Measurements from ENCODE around the gene PCDHGA5.
"Not testable (repeated sequence)": the region's sequence is repeated elsewhere in the genome, so short reads cannot be mapped to it uniquely, and the experiment has no call there.

The PCDHGA5 gene

DNA sequence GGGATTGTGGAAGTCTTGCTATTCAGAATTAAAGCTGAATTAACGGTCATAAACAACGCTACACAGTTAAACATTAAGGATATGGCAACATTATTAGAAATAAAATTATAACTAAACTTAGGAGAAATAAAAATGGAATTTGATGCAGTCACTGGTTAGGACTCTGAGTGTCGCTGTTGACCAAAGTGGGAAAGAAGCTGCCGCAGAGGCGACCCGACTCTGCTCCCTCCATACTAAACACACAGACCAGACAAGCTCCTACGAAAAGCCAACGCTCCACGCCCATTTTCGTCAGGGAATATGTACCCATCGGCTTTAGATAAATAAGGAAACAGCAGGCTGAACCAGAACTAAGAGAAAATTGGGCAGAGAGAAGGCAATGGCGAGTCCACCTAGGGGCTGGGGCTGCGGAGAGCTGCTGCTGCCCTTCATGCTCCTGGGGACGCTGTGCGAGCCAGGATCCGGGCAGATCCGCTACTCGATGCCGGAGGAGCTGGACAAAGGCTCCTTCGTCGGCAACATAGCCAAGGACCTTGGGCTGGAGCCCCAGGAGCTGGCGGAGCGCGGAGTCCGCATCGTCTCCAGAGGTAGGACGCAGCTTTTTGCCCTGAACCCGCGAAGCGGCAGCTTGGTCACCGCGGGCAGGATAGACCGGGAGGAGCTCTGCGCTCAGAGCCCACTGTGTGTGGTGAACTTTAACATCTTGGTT, at the start of gene PCDHGA5:
Gene PCDHGA5, plus strand, starts transcription at position 211 of the 709 bp plus-strand sequence. Its CDS starts 169 bp downstream, at position 380.
- DNase-seq, result no peak

DNA sequence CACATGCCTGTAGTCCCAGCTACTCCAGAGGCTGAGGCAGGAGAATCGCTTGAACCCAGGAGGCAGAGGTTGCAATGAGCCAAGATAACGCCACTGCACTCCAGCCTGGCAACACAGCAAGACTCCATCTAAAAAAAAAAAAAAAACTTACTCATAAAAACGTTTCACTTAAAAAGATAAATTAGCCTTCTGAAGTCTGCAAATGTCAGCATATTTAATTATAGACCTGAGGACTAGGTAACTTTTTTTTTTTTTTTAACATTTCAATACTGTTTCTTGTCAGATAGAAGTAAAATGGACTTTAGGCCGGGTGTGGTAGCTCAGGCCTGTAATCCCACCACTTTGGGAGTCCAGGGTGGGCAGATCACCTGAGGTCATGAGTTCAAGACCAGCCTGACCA, 47.0 kb upstream of the PCDHGA5 start:
- not testable (repeated sequence) for DNase-seq

DNA sequence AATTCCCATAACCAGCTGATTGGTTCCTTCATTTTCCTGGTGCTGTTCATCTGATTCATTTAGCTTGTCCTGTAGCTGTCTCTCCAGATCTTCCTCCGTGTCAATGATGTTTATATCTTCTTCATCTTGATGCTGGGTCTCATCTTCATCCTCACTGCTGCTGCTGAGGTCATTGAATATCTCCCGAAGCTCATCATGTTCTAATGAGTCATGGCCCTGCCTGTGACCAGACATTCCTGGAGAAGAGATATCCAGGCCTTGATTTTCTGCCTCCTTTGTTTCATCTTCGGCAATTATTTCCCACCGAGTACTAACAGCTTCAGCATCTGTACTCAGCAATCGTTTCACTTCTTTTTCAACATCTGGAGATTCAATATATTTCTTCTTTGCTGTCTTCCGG, 44.8 kb upstream of the PCDHGA5 start:
- no peak for DNase-seq

DNA sequence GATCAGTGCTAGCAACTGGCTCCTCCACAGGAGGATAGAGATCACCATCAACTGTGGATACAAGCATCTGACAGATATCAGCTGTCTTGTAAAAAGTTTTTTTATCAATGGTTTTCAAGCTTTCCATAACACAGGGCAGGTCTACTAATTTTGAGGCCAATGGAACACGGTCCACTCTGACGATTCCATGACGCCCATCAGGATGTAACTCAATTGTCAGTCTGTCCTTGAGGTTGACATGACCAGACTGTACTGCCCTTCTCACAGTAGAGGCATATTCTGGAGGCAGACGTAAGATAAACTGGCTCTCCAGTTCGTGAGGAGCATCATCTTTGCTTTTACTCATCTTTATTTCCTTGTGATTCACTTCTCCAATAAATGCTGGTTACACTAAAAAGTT, 44.3 kb upstream of the PCDHGA5 start:
- DNase-seq, result no peak

DNA sequence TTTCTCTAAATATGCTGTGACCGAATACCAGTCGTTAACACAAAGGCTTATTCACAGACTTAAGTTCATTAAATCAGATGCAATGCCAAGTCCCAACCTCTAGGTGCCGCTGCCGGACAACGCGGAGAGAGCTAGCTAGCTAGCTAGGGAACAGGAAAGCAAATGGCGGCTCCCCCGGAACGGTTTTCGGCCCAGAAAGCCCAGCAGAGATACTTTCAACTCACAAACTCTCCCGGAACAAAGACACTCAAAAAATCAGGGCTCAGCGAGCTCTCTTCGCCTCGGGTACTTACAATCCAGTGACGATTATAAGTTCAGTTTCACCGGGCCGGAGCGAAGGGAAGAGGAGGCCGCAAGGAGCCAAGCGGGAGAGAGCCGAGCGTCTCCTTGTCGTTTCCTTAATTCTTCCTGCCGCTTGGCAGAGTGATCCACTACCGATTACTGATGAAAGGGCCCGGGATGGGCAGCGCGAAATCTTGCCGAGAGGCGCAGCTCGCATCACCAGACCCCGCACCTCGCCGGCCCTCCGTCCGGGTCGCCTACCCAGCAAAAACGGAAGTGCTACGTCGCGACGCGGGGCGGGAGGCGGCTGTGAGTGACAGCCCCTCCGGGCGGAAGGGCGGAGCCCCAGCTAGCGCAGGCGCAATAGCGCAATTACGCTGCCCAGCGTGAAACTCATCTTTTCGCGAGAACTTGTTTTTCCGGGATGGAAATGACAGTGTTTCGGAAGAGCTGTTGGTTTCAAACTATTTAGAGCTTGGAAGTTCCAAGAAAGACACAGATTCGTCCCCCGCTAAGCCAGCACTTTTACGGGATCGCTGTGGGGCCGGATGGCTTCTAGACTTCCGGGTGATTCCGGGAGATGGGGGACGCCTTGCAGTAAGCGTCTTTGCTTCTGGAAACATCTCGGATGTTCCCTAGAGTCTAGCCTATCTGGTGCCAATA, 43.5 kb upstream of the PCDHGA5 start, which contains the start of gene TAF7:
Gene TAF7, minus strand, starts transcription at position 560 of the 945 bp plus-strand sequence. CDS start 740 bp downstream, outside the sequence.
- DNase-seq, result peak; percentile 22

DNA sequence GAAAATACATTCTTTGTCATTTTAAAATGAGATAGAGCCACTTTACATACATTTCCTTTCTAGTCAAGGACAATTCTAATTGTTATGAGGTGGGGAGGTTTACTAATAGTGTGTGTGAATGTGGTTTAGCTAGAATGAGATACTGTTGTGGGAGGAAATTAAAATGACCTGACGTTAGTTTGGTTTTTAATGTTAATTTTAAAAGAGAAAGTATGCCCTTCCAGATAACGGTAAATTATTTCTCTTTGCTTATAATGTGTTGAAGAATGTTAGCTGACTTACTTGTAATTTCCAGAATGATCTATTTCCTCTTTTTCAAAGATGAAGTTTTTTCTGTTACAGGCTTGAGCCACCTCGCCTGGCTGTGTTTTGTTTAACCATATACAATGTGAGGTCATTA, 41.7 kb upstream of the PCDHGA5 start:
- DNase-seq, result no peak

DNA sequence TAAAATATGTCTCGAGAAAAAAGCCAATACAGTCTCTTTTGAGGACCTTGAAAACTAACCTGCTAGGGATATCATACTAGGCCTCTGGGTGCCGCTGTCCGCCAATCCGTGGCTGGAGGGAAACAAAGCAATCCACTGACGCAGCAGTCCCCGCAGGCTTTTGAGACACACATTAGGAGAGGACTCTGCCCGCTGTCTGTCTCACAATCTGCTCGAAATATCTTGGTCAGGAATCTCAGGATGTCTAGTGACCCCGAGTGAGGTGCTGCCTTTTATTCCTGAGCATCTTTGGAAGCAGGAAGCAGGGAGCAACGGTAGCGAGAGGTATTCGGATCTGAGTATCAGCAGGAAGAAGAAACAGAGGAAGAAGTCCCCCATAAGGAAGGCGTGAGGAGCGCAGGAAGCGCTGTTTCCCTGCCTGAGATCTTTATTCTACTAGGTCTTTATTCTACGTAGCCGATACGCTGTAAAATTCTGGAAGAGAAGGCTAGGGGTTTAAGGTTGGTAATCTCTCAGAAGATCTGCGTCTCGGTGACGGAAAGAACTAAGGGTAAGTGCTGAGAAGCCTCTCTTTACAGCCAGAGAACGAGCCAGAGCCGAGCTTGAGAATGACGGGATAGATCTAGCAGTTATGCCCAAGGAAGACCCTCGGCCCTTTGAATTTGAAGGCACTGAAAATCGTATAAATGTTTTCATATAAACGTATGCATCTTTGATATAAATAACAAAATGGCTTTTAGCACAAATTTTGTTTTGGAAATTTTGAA, 37.7 kb upstream of the PCDHGA5 start:
- DNase-seq, result no peak

DNA sequence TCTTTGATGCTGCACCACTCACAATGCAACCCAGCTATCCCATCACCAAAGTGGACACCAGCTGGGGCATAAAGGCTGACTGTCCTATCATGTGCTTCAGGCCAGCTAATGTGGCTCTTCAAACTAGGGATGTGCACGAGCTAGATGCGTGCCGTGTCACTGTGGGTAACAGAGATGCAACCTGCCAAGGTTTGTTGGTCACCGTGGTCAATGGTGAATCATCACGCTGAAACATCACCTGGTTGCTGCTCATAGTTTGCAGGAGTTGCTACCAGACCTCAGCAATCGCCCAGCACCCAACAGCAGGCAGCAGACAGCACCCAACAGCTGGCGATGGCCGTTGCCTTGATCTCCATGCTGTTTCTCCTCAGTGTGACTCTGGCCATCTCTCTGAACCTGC, 35.7 kb upstream of the PCDHGA5 start:
- DNase-seq, result no peak

DNA sequence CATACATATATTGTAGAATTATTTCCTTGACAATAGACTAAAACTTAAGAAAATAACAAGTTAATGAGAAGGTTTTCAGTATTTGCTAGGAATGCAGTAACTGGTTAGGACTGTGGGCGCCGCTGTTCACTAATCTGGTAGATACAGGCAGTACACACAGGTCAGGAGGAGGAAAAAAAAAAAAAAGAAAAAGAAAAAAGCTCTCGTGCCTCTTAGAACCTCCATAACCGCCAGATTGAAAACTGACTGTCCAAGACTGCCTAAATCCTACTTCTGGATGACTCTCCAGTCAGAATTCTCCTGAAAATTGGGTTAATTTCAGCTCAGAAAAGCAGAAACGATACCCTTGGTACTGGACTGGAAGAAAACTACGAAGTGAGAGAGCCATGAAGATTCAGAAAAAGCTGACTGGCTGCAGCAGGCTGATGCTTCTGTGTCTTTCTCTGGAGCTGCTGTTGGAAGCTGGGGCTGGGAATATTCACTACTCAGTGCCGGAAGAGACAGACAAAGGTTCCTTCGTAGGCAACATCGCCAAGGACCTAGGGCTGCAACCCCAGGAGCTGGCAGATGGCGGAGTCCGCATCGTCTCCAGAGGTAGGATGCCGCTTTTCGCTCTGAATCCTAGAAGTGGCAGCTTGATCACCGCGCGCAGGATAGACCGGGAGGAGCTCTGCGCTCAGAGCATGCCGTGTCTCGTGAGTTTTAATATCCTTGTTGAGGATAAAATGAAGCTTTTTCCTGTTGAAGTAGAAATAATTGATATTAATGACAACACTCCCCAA, 33.5 kb upstream of the PCDHGA5 start, which contains the start of gene PCDHGA1:
Gene PCDHGA1, plus strand, starts transcription at position 216 of the 782 bp plus-strand sequence.
- no peak for DNase-seq

DNA sequence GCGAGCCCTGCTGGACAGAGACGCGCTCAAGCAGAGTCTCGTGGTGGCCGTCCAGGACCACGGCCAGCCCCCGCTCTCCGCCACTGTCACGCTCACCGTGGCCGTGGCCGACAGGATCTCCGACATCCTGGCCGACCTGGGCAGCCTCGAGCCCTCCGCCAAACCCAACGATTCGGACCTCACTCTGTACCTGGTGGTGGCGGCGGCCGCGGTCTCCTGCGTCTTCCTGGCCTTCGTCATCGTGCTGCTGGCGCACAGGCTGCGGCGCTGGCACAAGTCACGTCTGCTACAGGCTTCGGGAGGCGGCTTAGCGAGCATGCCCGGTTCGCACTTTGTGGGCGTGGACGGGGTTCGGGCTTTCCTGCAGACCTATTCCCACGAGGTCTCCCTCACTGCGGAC, 31.4 kb upstream of the PCDHGA5 start:
- not testable (repeated sequence) for DNase-seq

DNA sequence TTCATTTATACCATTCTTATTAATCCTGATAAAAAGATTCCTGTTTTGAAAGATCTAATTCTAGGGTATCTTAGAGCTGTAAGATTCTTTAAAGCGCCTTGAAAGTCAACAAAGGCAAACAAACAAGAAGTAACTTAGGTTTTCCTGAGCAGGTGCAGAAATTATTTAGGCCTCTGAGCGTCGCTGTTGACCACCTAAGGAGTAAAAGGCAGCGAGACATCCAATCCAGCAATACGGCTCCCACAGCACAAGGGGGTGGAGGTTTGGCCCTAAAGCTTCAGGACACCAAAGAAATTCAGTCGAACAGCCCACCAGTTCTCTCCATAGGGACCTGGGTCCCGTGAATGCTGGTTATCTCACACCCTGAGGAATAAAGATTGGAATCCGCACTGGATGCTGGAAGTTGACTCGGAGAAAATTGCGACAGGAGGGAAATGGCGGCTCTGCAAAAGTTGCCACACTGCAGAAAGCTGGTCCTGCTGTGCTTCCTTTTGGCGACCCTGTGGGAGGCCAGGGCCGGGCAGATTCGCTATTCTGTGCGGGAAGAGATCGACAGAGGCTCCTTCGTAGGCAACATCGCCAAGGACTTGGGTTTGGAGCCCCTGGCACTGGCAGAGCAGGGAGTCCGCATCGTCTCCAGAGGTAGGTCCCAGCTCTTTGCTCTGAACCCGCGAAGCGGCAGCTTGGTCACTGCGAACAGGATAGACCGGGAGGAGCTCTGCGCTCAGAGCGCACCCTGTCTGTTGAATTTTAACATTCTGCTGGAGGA, 25.2 kb upstream of the PCDHGA5 start, which contains the start of gene PCDHGA2:
Gene PCDHGA2, plus strand, starts transcription at position 223 of the 769 bp plus-strand sequence.
- DNase-seq, result no peak

DNA sequence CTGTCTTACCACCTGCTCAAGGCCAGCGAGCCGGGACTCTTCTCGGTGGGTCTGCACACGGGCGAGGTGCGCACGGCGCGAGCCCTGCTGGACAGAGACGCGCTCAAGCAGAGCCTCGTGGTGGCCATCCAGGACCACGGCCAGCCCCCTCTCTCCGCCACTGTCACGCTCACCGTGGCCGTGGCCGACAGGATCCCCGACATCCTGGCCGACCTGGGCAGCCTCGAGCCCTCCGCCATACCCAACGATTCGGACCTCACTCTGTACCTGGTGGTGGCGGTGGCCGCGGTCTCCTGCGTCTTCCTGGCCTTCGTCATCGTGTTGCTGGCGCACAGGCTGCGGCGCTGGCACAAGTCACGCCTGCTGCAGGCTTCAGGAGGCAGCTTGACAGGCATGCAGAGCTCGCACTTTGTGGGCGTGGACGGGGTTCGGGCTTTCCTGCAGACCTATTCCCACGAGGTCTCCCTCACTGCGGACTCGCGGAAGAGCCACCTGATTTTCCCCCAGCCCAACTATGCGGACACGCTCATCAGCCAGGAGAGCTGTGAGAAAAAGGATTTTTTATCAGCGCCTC, 23.1 kb upstream of the PCDHGA5 start:
- not testable (repeated sequence) for DNase-seq

DNA sequence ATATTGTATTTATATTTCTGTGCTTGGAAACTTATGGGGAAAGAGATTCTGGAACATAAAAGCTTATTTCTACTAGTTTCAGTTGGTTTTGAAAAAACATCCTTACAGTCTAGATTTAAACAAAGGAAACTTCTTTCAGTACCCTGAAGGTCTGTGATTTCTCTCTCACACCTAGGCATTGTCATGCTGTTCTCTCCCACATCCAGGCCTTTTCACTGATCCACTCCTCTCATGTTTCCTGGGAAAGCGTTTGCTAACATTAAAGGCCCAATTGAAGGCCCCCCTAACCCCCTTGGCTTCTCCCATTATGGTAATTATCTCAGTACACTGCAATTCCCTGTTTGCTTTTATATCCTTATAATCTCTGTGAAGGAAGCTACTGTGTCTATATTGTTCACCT, 21.2 kb upstream of the PCDHGA5 start:
- DNase-seq, result no peak

DNA sequence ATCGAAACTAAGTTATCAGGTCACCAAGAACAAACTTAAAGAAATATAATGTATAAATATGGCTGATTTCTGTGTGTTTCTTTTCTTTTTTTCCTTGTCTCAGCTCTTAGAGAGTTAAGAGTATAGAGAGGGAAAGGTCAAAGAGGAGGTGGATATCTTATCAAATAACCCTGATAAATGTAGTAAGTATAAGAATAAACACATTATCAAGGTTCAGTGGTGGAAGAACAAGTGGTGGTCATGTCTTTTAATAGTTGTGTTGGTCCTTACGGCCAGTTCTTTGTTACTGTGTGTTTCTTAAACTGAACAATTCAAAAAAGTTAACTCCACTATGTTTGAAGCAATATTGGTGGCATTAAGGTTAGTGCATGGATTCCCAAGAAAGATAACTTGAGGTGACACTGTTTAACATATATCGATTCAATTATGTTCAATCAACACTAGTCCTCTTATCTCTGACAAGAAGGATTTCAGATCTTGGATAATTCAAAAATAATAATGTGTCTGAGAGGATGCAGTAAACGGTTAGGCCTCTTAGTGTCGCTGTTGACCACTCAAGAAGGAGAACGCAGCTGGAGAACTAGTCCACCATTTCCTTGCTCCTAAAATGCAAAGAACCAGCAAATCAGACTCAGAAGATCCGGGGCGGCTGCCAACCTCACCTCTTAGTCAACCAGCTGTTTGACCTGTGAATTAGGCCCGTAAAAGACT, 20.6 kb upstream of the PCDHGA5 start, which contains the start of gene PCDHGA3:
Gene PCDHGA3, plus strand, starts transcription at position 588 of the 711 bp plus-strand sequence. CDS start 205 bp downstream, outside the sequence.
- no peak for DNase-seq

DNA sequence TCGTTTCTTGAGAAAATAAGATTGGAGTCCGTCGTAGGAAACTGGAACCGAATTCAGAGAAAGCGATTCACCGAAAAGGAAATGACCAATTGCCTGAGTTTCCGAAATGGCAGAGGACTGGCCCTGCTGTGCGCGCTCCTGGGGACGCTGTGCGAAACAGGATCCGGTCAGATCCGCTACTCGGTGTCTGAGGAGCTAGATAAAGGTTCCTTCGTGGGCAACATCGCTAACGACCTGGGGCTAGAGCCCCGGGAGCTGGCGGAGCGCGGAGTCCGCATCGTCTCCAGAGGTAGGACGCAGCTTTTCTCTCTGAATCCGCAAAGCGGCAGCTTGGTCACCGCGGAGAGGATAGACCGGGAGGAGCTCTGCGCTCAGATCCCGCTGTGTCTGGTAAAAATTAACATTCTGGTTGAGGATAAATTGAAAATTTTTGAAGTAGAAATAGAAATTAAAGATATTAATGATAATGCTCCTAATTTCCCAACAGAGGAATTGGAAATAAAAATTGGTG, 20.0 kb upstream of the PCDHGA5 start:
- DNase-seq, result no peak

DNA sequence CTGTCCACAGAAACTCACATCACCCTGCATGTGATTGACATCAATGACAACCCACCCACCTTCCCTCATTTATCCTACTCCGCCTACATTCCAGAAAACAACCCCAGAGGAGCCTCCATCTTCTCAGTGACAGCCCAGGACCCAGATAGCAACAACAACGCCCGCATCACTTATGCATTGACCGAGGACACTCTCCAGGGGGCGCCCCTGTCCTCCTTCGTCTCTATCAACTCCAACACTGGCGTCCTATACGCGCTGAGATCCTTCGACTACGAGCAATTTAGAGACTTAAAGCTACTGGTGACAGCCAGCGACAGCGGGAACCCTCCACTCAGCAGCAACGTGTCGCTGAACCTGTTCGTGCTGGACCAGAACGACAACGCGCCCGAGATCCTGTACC, 18.6 kb upstream of the PCDHGA5 start:
- no peak for DNase-seq

DNA sequence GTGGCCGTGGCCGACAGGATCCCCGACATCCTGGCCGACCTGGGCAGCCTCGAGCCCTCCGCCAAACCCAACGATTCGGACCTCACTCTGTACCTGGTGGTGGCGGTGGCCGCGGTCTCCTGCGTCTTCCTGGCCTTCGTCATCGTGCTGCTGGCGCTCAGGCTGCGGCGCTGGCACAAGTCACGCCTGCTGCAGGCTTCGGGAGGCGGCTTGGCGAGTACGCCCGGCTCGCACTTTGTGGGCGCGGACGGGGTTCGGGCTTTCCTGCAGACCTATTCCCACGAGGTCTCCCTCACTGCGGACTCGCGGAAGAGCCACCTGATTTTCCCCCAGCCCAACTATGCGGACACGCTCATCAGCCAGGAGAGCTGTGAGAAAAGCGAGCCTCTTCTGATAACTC, 17.9 kb upstream of the PCDHGA5 start:
- not testable (repeated sequence) for DNase-seq

DNA sequence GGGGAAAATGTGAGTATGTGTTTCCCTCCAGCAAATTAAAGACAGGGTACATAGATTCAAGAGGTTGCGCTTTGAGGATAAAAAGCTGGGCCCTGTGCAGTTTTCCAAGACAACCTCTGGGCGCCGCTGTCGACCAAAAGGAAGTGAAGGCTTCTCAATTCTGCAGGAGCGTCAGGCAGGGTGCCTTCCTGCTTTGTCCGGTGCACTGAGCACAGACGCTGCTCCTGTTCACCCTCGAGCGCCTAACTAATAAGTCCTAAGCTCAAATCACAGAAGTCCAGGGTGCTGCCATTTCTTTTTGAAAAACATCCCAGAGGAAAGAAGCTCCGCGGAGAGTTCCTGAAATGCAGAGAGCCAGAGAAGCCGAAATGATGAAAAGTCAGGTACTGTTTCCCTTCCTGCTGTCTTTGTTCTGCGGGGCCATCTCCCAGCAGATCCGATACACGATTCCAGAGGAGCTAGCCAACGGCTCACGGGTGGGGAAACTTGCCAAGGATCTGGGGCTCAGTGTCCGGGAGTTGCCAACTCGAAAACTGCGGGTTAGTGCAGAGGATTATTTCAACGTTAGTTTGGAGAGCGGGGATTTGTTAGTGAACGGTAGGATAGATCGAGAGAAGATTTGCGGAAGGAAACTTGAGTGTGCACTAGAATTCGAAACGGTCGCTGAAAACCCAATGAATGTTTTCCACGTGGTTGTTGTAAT, 13.9 kb upstream of the PCDHGA5 start, which contains the start of gene PCDHGB1:
Gene PCDHGB1, plus strand, starts transcription at position 183 of the 703 bp plus-strand sequence. Its CDS starts 162 bp downstream, at position 345.
- DNase-seq, result no peak

DNA sequence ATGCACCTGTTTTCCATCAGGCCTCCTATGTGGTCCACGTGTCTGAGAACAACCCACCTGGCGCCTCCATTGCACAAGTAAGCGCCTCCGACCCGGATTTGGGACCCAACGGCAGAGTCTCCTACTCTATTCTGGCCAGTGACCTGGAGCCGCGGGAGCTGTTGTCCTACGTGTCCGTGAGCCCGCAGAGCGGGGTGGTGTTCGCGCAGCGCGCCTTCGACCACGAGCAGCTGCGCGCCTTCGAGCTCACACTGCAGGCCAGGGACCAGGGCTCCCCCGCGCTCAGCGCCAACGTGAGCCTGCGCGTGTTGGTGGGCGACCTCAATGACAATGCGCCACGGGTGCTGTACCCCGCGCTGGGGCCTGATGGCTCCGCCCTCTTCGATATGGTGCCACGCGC, 12.4 kb upstream of the PCDHGA5 start:
- no peak for DNase-seq

Measured in NCI-H1417 treated with DMSO at 0.1 percent for 48 hours (cell line).